HL-60 (cell line): Measurements from ENCODE around the gene ZMYM2.

Experiments used
- POLR2AphosphoS5 ChIP-seq: IDR thresholded peaks from 2 replicates; pipeline ENCODE4 v1.6.1; 2012; ENCODE audit warnings: low read depth
- TF ChIP-seq, protein P1 (sequence below): IDR thresholded peaks from one replicate; pipeline ENCODE4 v1.5.1; 2011; ENCODE audit warnings: low read length, control low read depth, inconsistent platforms; ENCODE audit not compliant: insufficient read depth

DNA sequence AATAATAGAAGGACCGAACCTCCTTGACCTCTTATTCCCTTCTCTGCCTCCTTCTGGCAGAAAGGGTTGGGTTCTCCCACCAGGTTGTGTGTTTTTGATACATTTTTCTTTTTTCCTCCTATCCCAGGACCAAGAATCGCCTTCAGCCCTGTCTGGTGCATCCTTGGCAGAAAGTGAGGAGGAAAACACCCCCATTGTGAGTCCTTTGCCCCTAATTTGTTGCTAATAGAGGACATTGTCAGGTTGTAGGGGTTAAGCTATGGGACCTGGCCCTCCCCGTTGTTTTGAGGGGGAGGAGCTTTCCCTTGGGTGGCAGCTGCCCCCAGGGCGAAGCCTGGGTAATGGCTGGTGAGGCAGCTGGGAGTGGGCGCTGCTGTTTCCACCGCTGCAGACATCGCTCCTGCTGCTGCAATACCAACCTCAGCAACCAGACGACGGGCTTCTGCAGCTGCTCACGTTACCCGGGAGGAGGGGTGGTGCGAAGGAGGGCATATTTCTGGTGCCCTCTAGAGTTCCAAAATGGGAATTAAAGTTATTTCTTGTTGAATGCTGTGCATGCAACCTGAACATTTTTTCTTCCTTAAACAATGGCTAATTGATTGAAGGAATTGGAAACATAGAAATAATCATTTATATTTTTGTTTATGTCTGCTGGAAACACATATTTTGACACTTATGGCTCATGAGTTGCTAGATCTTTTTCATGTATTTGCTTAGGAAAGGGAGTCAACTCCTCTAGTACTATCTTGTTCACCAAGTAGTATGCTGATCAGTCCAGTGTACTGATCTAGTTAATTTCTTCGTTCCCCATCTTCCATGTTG is 1.5 kb downstream of the ZMYM2 start:
- TF ChIP-seq, protein P1, sequence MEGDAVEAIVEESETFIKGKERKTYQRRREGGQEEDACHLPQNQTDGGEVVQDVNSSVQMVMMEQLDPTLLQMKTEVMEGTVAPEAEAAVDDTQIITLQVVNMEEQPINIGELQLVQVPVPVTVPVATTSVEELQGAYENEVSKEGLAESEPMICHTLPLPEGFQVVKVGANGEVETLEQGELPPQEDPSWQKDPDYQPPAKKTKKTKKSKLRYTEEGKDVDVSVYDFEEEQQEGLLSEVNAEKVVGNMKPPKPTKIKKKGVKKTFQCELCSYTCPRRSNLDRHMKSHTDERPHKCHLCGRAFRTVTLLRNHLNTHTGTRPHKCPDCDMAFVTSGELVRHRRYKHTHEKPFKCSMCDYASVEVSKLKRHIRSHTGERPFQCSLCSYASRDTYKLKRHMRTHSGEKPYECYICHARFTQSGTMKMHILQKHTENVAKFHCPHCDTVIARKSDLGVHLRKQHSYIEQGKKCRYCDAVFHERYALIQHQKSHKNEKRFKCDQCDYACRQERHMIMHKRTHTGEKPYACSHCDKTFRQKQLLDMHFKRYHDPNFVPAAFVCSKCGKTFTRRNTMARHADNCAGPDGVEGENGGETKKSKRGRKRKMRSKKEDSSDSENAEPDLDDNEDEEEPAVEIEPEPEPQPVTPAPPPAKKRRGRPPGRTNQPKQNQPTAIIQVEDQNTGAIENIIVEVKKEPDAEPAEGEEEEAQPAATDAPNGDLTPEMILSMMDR = peak; percentile 84
- TF ChIP-seq POLR2AphosphoS5 = peak; percentile 78
